ENCODE results near the gene KRT27. TPM values are rescaled to one million over a fixed set of nuclear protein-coding genes. Genes with fewer than 3 reads are reported as not detected.

Gene KRT27
- total and polyA plus RNA-seq, 9 of the 15 experiments (the other 6 are each of a cell fraction or from before 2014, with no cell fraction given), result 0.10 TPM; not detected in 8

GRCh38 chr17:40735016-40735415 lies 47.3 kb downstream of the KRT27 start:
- Histone ChIP-seq H2AFZ (ENCODE audit: low read depth, low read length) (no peak overlapping the region), H3K9ac (ENCODE audit: insufficient read depth in 1 of 2, low read depth in 2 of 2, low read length in 2 of 2) (no peak overlapping the region), H3K27me3 (ENCODE audit: control insufficient read depth in 2 of 2, insufficient read depth in 2 of 2, low read length in 2 of 2) (peaks cover 0 to 22% of the 10 kb centered on the region in 2 experiments; a peak in 2 of 5 replicates), H4K20me1 (replicated peaks; ENCODE audit: control insufficient read depth, insufficient read depth, low read length) (no peaks in the 10 kb centered on the region), H3K36me3 (ENCODE audit: control insufficient read depth, insufficient read depth, low read length) (no peaks in the 10 kb centered on the region), H3K4me2 (ENCODE audit: insufficient read depth, low read length) (no peak overlapping the region), H3K4me3 (no peak overlapping the region), H3K4me1 (replicated peaks in 1 of 2; ENCODE audit: control insufficient read depth in 2 of 2, insufficient read depth in 2 of 2, low read length in 2 of 2) (no peaks in the 10 kb centered on the region), H3K9me3 (replicated peaks; ENCODE audit: control insufficient read depth, insufficient read depth, low read depth, low read length) (no peaks in the 10 kb centered on the region), H3K27ac (ENCODE audit: extremely low read depth, low read depth, low read length) (no peak overlapping the region), H3K9me1 (ENCODE audit: control insufficient read depth, insufficient read depth, low read length) (no peaks in the 10 kb centered on the region), H3K79me2 (ENCODE audit: control insufficient read depth, insufficient read depth, low read length) (no peaks in the 10 kb centered on the region)
- TF ChIP-seq ZNF280B (CRISPR knock-in tag; IDR thresholded peaks at IDR 0.05), result no peak
- no peak for TF ChIP-seq CEBPB (tag; IDR thresholded peaks at IDR 0.05)
- TF ChIP-seq ARNT (IDR thresholded peaks at IDR 0.05), result no peak
- TF ChIP-seq MLLT1 (IDR thresholded peaks at IDR 0.05), result no peak
- TF ChIP-seq KLF6 (CRISPR knock-in tag; IDR thresholded peaks at IDR 0.05; ENCODE audit: borderline replicate concordance), result no peak
- no peak for TF ChIP-seq ZNF655 (CRISPR knock-in tag; IDR thresholded peaks at IDR 0.05)
- no peak for TF ChIP-seq TCF15 (CRISPR knock-in tag; IDR thresholded peaks at IDR 0.05)
- TF ChIP-seq ZNF197 (CRISPR knock-in tag; IDR thresholded peaks at IDR 0.05; ENCODE audit: low read depth), result no peak
- ATAC-seq (no peak), DNase-seq (ENCODE audit: extremely low read depth in 1 of 4, low spot score in 3 of 4) (no peak), FAIRE-seq (no peak)
- 0% methylated on average over 1 of the region's 1 CpG for WGBS (ENCODE audit: insufficient coverage, low coverage, missing lambda C conversion rate)
- POLR2A ChIA-PET, result interaction anchor here (0.9 to 1.1 kb wide), 3 partner anchors 11 to 84 kb away, joined by 3 to 4 read pairs (median 3); no protein-coding TSS in a partner anchor
- in situ Hi-C loops (cut with MboI) (no loop called here), intact Hi-C loops (cut with micrococcal nuclease) (no loop called here)
- no TSS peak for BruUV-seq (replicated peaks)
- CTCF ChIA-PET (ENCODE audit: low intra/inter-chr PET ratio), result no interaction called here

Measured in K562 (cell line).